CD4-positive, alpha-beta T cell treated with Interferon alpha-2 for 1 hour (primary cell): Measurements from ENCODE around the gene ZNF831.

Source experiments
- DNase-seq, 2 donors: peaks; one replicate each; pipeline ENCODE4 v3.0.0-alpha.2; 2020 to 2022

Gene ZNF831

GRCh38 chr20:59141818-59142581 lies 21.6 kb upstream of the ZNF831 start:
- DNase-seq, result no peak

- no peak for DNase-seq
Observed at GRCh38 chr20:59143326-59143725, 20.3 kb upstream of the ZNF831 start.

- peak in 1 of 2 donors; percentile 46 for DNase-seq
Observed at GRCh38 chr20:59144179-59144830, 19.3 kb upstream of the ZNF831 start.

- no peak for DNase-seq
Observed at GRCh38 chr20:59144831-59145196, 18.8 kb upstream of the ZNF831 start.

GRCh38 chr20:59145247-59145923 lies 18.2 kb upstream of the ZNF831 start:
- no peak for DNase-seq

- peak in 1 of 2 donors; percentile 68 for DNase-seq
Observed at GRCh38 chr20:59145924-59146779, 17.5 kb upstream of the ZNF831 start.

- no peak for DNase-seq
Observed at GRCh38 chr20:59146780-59147565, 16.6 kb upstream of the ZNF831 start.

GRCh38 chr20:59147586-59147985 lies 16.0 kb upstream of the ZNF831 start:
- DNase-seq, result no peak

- peak; percentile 36 to 49 for DNase-seq
Observed at GRCh38 chr20:59148701-59149493, 14.7 kb upstream of the ZNF831 start.

- peak; percentile 84 to 90 for DNase-seq
Observed at GRCh38 chr20:59149678-59150504, 13.7 kb upstream of the ZNF831 start.

GRCh38 chr20:59150821-59151251 lies 12.8 kb upstream of the ZNF831 start:
- DNase-seq, result no peak

- no peak for DNase-seq
Observed at GRCh38 chr20:59151391-59151790, 12.2 kb upstream of the ZNF831 start.

- peak in 1 of 2 donors; percentile 48 for DNase-seq
Observed at GRCh38 chr20:59151820-59152219, 11.8 kb upstream of the ZNF831 start.

- no peak for DNase-seq
Observed at GRCh38 chr20:59152559-59153354, 10.9 kb upstream of the ZNF831 start.

GRCh38 chr20:59153355-59153681 lies 10.3 kb upstream of the ZNF831 start:
- DNase-seq, result no peak

GRCh38 chr20:59153832-59154231 lies 9.8 kb upstream of the ZNF831 start:
- DNase-seq, result no peak

GRCh38 chr20:59154317-59155013 lies 9.2 kb upstream of the ZNF831 start:
- DNase-seq, result no peak

GRCh38 chr20:59157064-59157463 lies 6.6 kb upstream of the ZNF831 start:
- DNase-seq, result no peak

GRCh38 chr20:59157531-59157930 lies 6.1 kb upstream of the ZNF831 start:
- no peak for DNase-seq
